CD14-positive monocyte (primary cell): ENCODE data around the gene PTK7. TPM values are rescaled to one million over a fixed set of nuclear protein-coding genes. Genes with fewer than 3 reads are reported as not detected.

Experiments used
- DNase-seq, 3 donors: peaks; one replicate each; pipeline ENCODE4 v3.0.0-alpha.2; 2011 to 2022
- H2AFZ ChIP-seq: 2 replicates; pipeline ENCODE4 v1.6.0; 2012; ENCODE audit warnings: mild to moderate bottlenecking, low read depth, low read length, inconsistent platforms; ENCODE audit not compliant: insufficient read depth, poor library complexity, severe bottlenecking
- H3K27ac ChIP-seq, 2 donors: 1 replicate in 1 of 2; 2 replicates in 1 of 2; pipeline ENCODE4 v1.5.1; 2012 to 2013; ENCODE audit warnings: low read length in 2 of 2, control low read depth in 1 of 2, inconsistent platforms in 1 of 2, low read depth in 1 of 2, mild to moderate bottlenecking in 1 of 2
- H3K27me3 ChIP-seq, 2 donors: one replicate each; pipeline versions ENCODE4 v1.6.0 to v1.6.1; 2011 to 2013; ENCODE audit warnings: low read length in 2 of 2; ENCODE audit not compliant: control insufficient read depth in 2 of 2, insufficient read depth in 2 of 2
- H3K36me3 ChIP-seq, 2 donors: replicated peaks in 1 of 2; 1 replicate in 1 of 2; 2 replicates in 1 of 2; pipeline versions ENCODE4 v1.5.1 to v1.6.1; 2012 to 2013; ENCODE audit warnings: low read length in 2 of 2, control low read depth in 1 of 2, inconsistent platforms in 1 of 2, mild to moderate bottlenecking in 1 of 2; ENCODE audit not compliant: insufficient read depth in 2 of 2, control insufficient read depth in 1 of 2
- H3K4me1 ChIP-seq, 2 donors: 1 replicate in 1 of 2; 2 replicates in 1 of 2; pipeline versions ENCODE4 v1.5.1 to v1.6.1; 2012 to 2013; ENCODE audit warnings: low read length in 2 of 2, control low read depth in 1 of 2, inconsistent platforms in 1 of 2, mild to moderate bottlenecking in 1 of 2, moderate library complexity in 1 of 2; ENCODE audit not compliant: insufficient read depth in 2 of 2, control insufficient read depth in 1 of 2
- H3K4me2 ChIP-seq: replicated peaks from 2 replicates; pipeline ENCODE3; 2012; ENCODE audit warnings: low read length, moderate library complexity, mild to moderate bottlenecking; ENCODE audit not compliant: poor library complexity, severe bottlenecking; ENCODE audit errors: extremely low read depth
- H3K4me3 ChIP-seq, 3 experiments: fragments of 200-600 bp in 1 of 3; sonication (generic) in 1 of 3; replicated peaks in 1 of 3; 1 replicate in 2 of 3; 2 replicates in 1 of 3; pipeline ENCODE4 v1.5.1; 2011 to 2013; ENCODE audit warnings: low read length in 3 of 3, mild to moderate bottlenecking in 3 of 3, control low read depth in 2 of 3, low read depth in 2 of 3, inconsistent platforms in 1 of 3, moderate library complexity in 1 of 3
- H3K79me2 ChIP-seq: 2 replicates; pipeline ENCODE4 v1.6.0; 2012; ENCODE audit warnings: mild to moderate bottlenecking, control low read depth, inconsistent platforms, low read length, moderate library complexity; ENCODE audit not compliant: insufficient read depth
- H3K9ac ChIP-seq: 2 replicates; pipeline ENCODE4 v1.6.0; 2017; ENCODE audit warnings: low read length, mild to moderate bottlenecking; ENCODE audit not compliant: insufficient read depth, poor library complexity, severe bottlenecking
- H3K9me3 ChIP-seq, 2 donors: replicated peaks in 1 of 2; 1 replicate in 1 of 2; 2 replicates in 1 of 2; pipeline versions ENCODE4 v1.5.1 to v1.6.1; 2012 to 2013; ENCODE audit warnings: low read length in 2 of 2, control low read depth in 1 of 2; ENCODE audit not compliant: control insufficient read depth in 1 of 2, insufficient read depth in 1 of 2
- H4K20me1 ChIP-seq: 2 replicates; pipeline ENCODE4 v1.6.0; 2012; ENCODE audit warnings: mild to moderate bottlenecking, low read length, control low read depth, moderate library complexity; ENCODE audit not compliant: insufficient read depth
- H3K27ac Mint-ChIP-seq, 7 donors: one replicate each; pipeline ENCODE4 v1.8.0; 2020; ENCODE audit warnings: mild to moderate bottlenecking in 7 of 7, mixed read lengths in 7 of 7, moderate library complexity in 6 of 7, inconsistent platforms in 2 of 7
- H3K27me3 Mint-ChIP-seq, 3 donors: one replicate each; pipeline ENCODE4 v1.8.0; 2021 to 2022; ENCODE audit warnings: low read depth in 3 of 3, mild to moderate bottlenecking in 3 of 3, mixed read lengths in 3 of 3, moderate library complexity in 3 of 3, inconsistent platforms in 1 of 3
- H3K36me3 Mint-ChIP-seq, 2 donors: one replicate each; pipeline ENCODE4 v1.8.0; 2020; ENCODE audit warnings: mixed read lengths in 2 of 2, inconsistent platforms in 1 of 2, mild to moderate bottlenecking in 1 of 2
- H3K4me1 Mint-ChIP-seq: one replicate; pipeline ENCODE4 v1.8.0; 2020; ENCODE audit warnings: mild to moderate bottlenecking, mixed read lengths
- H3K4me3 Mint-ChIP-seq, 2 donors: one replicate each; pipeline ENCODE4 v1.8.0; 2020; ENCODE audit warnings: mild to moderate bottlenecking in 2 of 2, mixed read lengths in 2 of 2, moderate library complexity in 1 of 2
- H3K9me3 Mint-ChIP-seq, 7 donors: one replicate each; pipeline ENCODE4 v1.8.0; 2020 to 2022; ENCODE audit warnings: mixed read lengths in 7 of 7, mild to moderate bottlenecking in 6 of 7, moderate library complexity in 6 of 7, inconsistent platforms in 2 of 7
- CTCF ChIP-seq: fragments of 200-600 bp; IDR thresholded peaks from one replicate; pipeline ENCODE4 v1.8.0; 2022; ENCODE audit warnings: antibody characterized with exemption, mild to moderate bottlenecking
- WGBS: methylation state at CpG from one replicate; pipeline ENCODE4 v1.1.5; 2013; ENCODE audit warnings: missing lambda C conversion rate; ENCODE audit not compliant: insufficient coverage; 5-methylcytosine and 5-hydroxymethylcytosine counted together
- intact Hi-C, 2 donors: fragments of 100-400 bp; cut with micrococcal nuclease; formaldehyde crosslinking; loops; one replicate each; pipeline versions ENCODE4 v1.15.0 to v1.15.1; 2023
- polyA plus RNA-seq, 3 donors: library from polyadenylated mRNA; depleted of rRNA in 1 of 3; unstranded in 2 of 3; stranded (reverse) in 1 of 3; fragments of 300-500 nt in 2 of 3; fragments of >200 nt in 1 of 3; fragmentation: Illumina TruSeq in 2 of 3; gene quantifications; 1 replicate in 2 of 3; 2 replicates in 1 of 3; pipeline ENCODE4 v1.2.3, GENCODE V29; 2012 to 2021

The PTK7 gene
- polyA plus RNA-seq, 3 donors = 0.19 TPM; not detected in 2

- Mint-ChIP-seq H3K4me3 (peak within 1 kb of the TSS; percentile 99 to 100), H3K36me3 (peaks cover 16 to 22% of the 10 kb centered on the region in 2 donors), H3K9me3 (no peaks in the 10 kb centered on the region), H3K27ac (peak within 1 kb of the TSS; percentile 96 to 100 (median 98)), H3K27me3 (peaks cover 0 to 5% (median 1%) of the 10 kb centered on the region in 3 donors), H3K4me1 (peaks cover 41% of the 10 kb centered on the region)
- peak within 1 kb of the TSS; percentile 98 for H3K4me2 ChIP-seq
- H3K27ac ChIP-seq = peak within 1 kb of the TSS; percentile 82 to 92
- peak within 1 kb of the TSS; percentile 72 to 91 (median 90) for H3K4me3 ChIP-seq
- peaks cover 29% of the 10 kb centered on the region for H4K20me1 ChIP-seq
- H2AFZ ChIP-seq = peak within 1 kb of the TSS; percentile 100
- H3K9ac ChIP-seq = peak within 1 kb of the TSS; percentile 86
- H3K9me3 ChIP-seq = no peaks in the 10 kb centered on the region
- H3K79me2 ChIP-seq = peaks cover 38% of the 10 kb centered on the region
- no peaks in the 10 kb centered on the region for H3K27me3 ChIP-seq
- intact Hi-C loops = loop anchor here (5.0 to 10.0 kb wide), 6 partner anchors 74 to 426 kb away; partner anchors contain the start of genes POLR1C (in 2 of the 2), YIPF3 (in 2 of the 2), CUL7 (in 1 of the 2) and KLC4 (in 1 of the 2)
- TF ChIP-seq CTCF = peak; percentile 82
- peak; percentile 98 to 99 (median 98) for DNase-seq
- peaks cover 43 to 49% of the 10 kb centered on the region in 2 donors for H3K4me1 ChIP-seq
- peaks cover 7 to 9% of the 10 kb centered on the region in 2 donors for H3K36me3 ChIP-seq
- WGBS = under 1% methylated on average over 82 of the region's 83 CpGs
Observed at GRCh38 chr6:43170931-43171706, 95.0 kb downstream of the PTK7 start, which contains the start of gene SRF. SRF (plus strand) TSS chr6:43171269; CDS start chr6:43171657, 388 bp downstream.

DNA sequence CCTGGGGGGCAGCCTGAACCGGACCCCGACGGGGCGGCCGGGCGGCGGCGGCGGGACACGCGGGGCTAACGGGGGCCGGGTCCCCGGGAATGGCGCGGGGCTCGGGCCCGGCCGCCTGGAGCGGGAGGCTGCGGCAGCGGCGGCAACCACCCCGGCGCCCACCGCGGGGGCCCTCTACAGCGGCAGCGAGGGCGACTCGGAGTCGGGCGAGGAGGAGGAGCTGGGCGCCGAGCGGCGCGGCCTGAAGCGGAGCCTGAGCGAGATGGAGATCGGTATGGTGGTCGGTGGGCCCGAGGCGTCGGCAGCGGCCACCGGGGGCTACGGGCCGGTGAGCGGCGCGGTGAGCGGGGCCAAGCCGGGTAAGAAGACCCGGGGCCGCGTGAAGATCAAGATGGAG is 95.6 kb downstream of the PTK7 start:
- peak overlapping the region; percentile 86 for H3K9ac ChIP-seq
- Mint-ChIP-seq H3K4me1 (peaks cover 42% of the 10 kb centered on the region), H3K4me3 (peak overlapping the region; percentile 99 to 100), H3K36me3 (peaks cover 22 to 28% of the 10 kb centered on the region in 2 donors), H3K27ac (peak overlapping the region; percentile 38 to 96 (median 81)), H3K9me3 (no peaks in the 10 kb centered on the region), H3K27me3 (peaks cover 0 to 5% (median 1%) of the 10 kb centered on the region in 3 donors)
- H3K27ac ChIP-seq = peak overlapping the region in 1 of 2 donors; percentile 92
- H4K20me1 ChIP-seq = peaks cover 33% of the 10 kb centered on the region
- H3K4me3 ChIP-seq = peak overlapping the region; percentile 72 to 91 (median 90)
- H3K4me1 ChIP-seq = peaks cover 43 to 49% of the 10 kb centered on the region in 2 donors
- no peak for TF ChIP-seq CTCF
- no peaks in the 10 kb centered on the region for H3K9me3 ChIP-seq
- peak overlapping the region; percentile 98 for H3K4me2 ChIP-seq
- peak overlapping the region; percentile 100 for H2AFZ ChIP-seq
- H3K36me3 ChIP-seq = peaks cover 13 to 15% of the 10 kb centered on the region in 2 donors
- H3K27me3 ChIP-seq = no peaks in the 10 kb centered on the region
- WGBS = under 1% methylated on average over 57 of the region's 57 CpGs
- H3K79me2 ChIP-seq = peaks cover 42% of the 10 kb centered on the region
- intact Hi-C loops = loop anchor here (5.0 to 10.0 kb wide), 6 partner anchors 73 to 427 kb away; partner anchors contain the start of genes POLR1C (in 2 of the 2), YIPF3 (in 2 of the 2), CUL7 (in 1 of the 2) and KLC4 (in 1 of the 2)
- DNase-seq = no peak
